H9 (cell line): ENCODE results near the gene TMX1. TPM values are rescaled to one million over a fixed set of nuclear protein-coding genes. Genes with fewer than 3 reads are reported as not detected.

Source experiments
- DNase-seq: peaks from one replicate; pipeline ENCODE4 v3.0.0-alpha.2; 2017
- H2AFZ ChIP-seq: one replicate; pipeline ENCODE4 v1.6.1; 2013; ENCODE audit warnings: mild to moderate bottlenecking, low read length, control low read depth, moderate library complexity
- H2AK5ac ChIP-seq: 2 replicates; pipeline ENCODE4 v1.6.1; 2013; ENCODE audit warnings: low read length, control low read depth, mixed read lengths; ENCODE audit not compliant: insufficient read length
- H2BK120ac ChIP-seq: one replicate; pipeline ENCODE4 v1.6.1; 2013; ENCODE audit warnings: low read depth, mild to moderate bottlenecking, low read length, control low read depth, inconsistent platforms; ENCODE audit not compliant: poor library complexity, severe bottlenecking
- H2BK12ac ChIP-seq: 2 replicates; pipeline ENCODE4 v1.6.1; 2013; ENCODE audit warnings: low read length, control low read depth, mixed read lengths, low read depth; ENCODE audit not compliant: insufficient read length
- H2BK15ac ChIP-seq: 2 replicates; pipeline ENCODE4 v1.6.1; 2013; ENCODE audit warnings: low read depth, low read length, control low read depth
- H2BK20ac ChIP-seq: one replicate; pipeline ENCODE4 v1.6.1; 2013; ENCODE audit warnings: low read depth, mild to moderate bottlenecking, low read length, control low read depth, inconsistent platforms; ENCODE audit not compliant: poor library complexity, severe bottlenecking
- H2BK5ac ChIP-seq: 2 replicates; pipeline ENCODE4 v1.6.1; 2013; ENCODE audit warnings: low read length, control low read depth, mixed read lengths; ENCODE audit not compliant: insufficient read length
- H3K14ac ChIP-seq: 2 replicates; pipeline ENCODE4 v1.6.1; 2013; ENCODE audit warnings: low read length, control low read depth; ENCODE audit not compliant: insufficient read depth
- H3K18ac ChIP-seq: 2 replicates; pipeline ENCODE4 v1.6.1; 2013; ENCODE audit warnings: low read depth, mild to moderate bottlenecking, mixed read lengths, low read length, control low read depth; ENCODE audit not compliant: insufficient read length
- H3K23ac ChIP-seq: 2 replicates; pipeline ENCODE4 v1.6.1; 2013; ENCODE audit warnings: low read length, control low read depth, mixed read lengths, low read depth; ENCODE audit not compliant: insufficient read length
- H3K23me2 ChIP-seq: 2 replicates; pipeline ENCODE4 v1.6.1; 2013; ENCODE audit warnings: low read depth, mild to moderate bottlenecking, mixed read lengths, low read length, control low read depth; ENCODE audit not compliant: insufficient read length, poor library complexity, severe bottlenecking
- H3K27ac ChIP-seq: 2 replicates; pipeline ENCODE4 v1.5.1; 2013; ENCODE audit warnings: low read length, control low read depth, mixed read lengths, low read depth; ENCODE audit not compliant: insufficient read length
- H3K27me3 ChIP-seq: 2 replicates; pipeline ENCODE4 v1.6.1; 2013; ENCODE audit warnings: low read length, control low read depth, inconsistent platforms; ENCODE audit not compliant: insufficient read depth
- H3K4ac ChIP-seq: 2 replicates; pipeline ENCODE4 v1.6.1; 2013; ENCODE audit warnings: low read depth, mild to moderate bottlenecking, control low read depth, inconsistent platforms, low read length, moderate library complexity
- H3K4me1 ChIP-seq: 2 replicates; pipeline ENCODE4 v1.6.1; 2013; ENCODE audit warnings: low read length, control low read depth, inconsistent platforms; ENCODE audit not compliant: insufficient read depth
- H3K4me2 ChIP-seq: 2 replicates; pipeline ENCODE4 v1.6.1; 2013; ENCODE audit warnings: low read length, control low read depth, mixed read lengths; ENCODE audit not compliant: insufficient read length, insufficient read depth
- H3K56ac ChIP-seq: 2 replicates; pipeline ENCODE4 v1.6.1; 2013; ENCODE audit warnings: low read depth, mild to moderate bottlenecking, mixed read lengths, low read length, control low read depth; ENCODE audit not compliant: insufficient read length
- H3K79me1 ChIP-seq: 2 replicates; pipeline ENCODE4 v1.6.1; 2013; ENCODE audit warnings: low read depth, mild to moderate bottlenecking, moderate library complexity, low read length, control low read depth, inconsistent platforms; ENCODE audit not compliant: insufficient read depth, poor library complexity, severe bottlenecking
- H3K79me2 ChIP-seq: 2 replicates; pipeline ENCODE4 v1.6.1; 2013; ENCODE audit warnings: low read length, control low read depth, inconsistent platforms; ENCODE audit not compliant: insufficient read depth
- H3K9ac ChIP-seq: 2 replicates; pipeline ENCODE4 v1.6.1; 2013; ENCODE audit warnings: low read length, control low read depth, mixed read lengths; ENCODE audit not compliant: insufficient read length; ENCODE audit errors: extremely low read depth
- H3K9me3 ChIP-seq: one replicate; pipeline ENCODE4 v1.6.1; 2013; ENCODE audit warnings: low read depth, low read length, inconsistent platforms; ENCODE audit not compliant: control insufficient read depth
- H3T11ph ChIP-seq: one replicate; pipeline ENCODE4 v1.6.1; 2013; ENCODE audit warnings: mild to moderate bottlenecking, low read length, control low read depth, inconsistent platforms
- H4K20me1 ChIP-seq: one replicate; pipeline ENCODE4 v1.6.1; 2013; ENCODE audit not compliant: control insufficient read depth, insufficient read length, insufficient read depth
- H4K5ac ChIP-seq: 2 replicates; pipeline ENCODE4 v1.6.1; 2013; ENCODE audit warnings: low read depth, mild to moderate bottlenecking, mixed read lengths, low read length, control low read depth; ENCODE audit not compliant: insufficient read length
- H4K8ac ChIP-seq: replicated peaks from 2 replicates; pipeline ENCODE4 v1.6.1; 2013; ENCODE audit warnings: low read length, control low read depth, mixed read lengths, low read depth; ENCODE audit not compliant: insufficient read length
- H4K91ac ChIP-seq: 2 replicates; pipeline ENCODE4 v1.6.1; 2013; ENCODE audit warnings: low read depth, mild to moderate bottlenecking, moderate library complexity, mixed read lengths, low read length, control low read depth; ENCODE audit not compliant: insufficient read length
- H3K27ac Mint-ChIP-seq, 3 experiments: 2 replicates in 2 of 3; 3 replicates in 1 of 3; pipeline ENCODE4 v1.8.0; 2020 to 2021; ENCODE audit warnings: mixed read lengths in 3 of 3, mild to moderate bottlenecking in 1 of 3, moderate library complexity in 1 of 3
- H3K27me3 Mint-ChIP-seq: 2 replicates; pipeline ENCODE4 v1.8.0; 2021; ENCODE audit warnings: low read depth, mild to moderate bottlenecking, moderate library complexity, mixed read lengths
- H3K36me3 Mint-ChIP-seq, 3 experiments: 2 replicates in 2 of 3; 3 replicates in 1 of 3; pipeline ENCODE4 v1.8.0; 2020 to 2021; ENCODE audit warnings: low read depth in 3 of 3, mixed read lengths in 3 of 3; ENCODE audit not compliant: insufficient read depth in 1 of 3
- H3K4me1 Mint-ChIP-seq, 2 experiments: 2 replicates each; pipeline ENCODE4 v1.8.0; 2020; ENCODE audit warnings: mixed read lengths in 2 of 2
- H3K4me3 Mint-ChIP-seq, 2 experiments: 2 replicates in 1 of 2; 3 replicates in 1 of 2; pipeline ENCODE4 v1.8.0; 2020 to 2021; ENCODE audit warnings: mild to moderate bottlenecking in 2 of 2, mixed read lengths in 2 of 2, moderate library complexity in 1 of 2
- H3K9me3 Mint-ChIP-seq, 2 experiments: 2 replicates in 1 of 2; 3 replicates in 1 of 2; pipeline ENCODE4 v1.8.0; 2020; ENCODE audit warnings: mild to moderate bottlenecking in 2 of 2, mixed read lengths in 2 of 2, moderate library complexity in 1 of 2
- WGBS: extraction: QIAGEN DNeasy Blood & Tissue Kit; methylation state at CpG from one replicate; pipeline ENCODE4 v1.1.7; 2013; ENCODE audit warnings: missing lambda C conversion rate, low lambda C conversion rate, mixed read lengths; ENCODE audit not compliant: insufficient read length; ENCODE audit errors: extremely low coverage; 5-methylcytosine and 5-hydroxymethylcytosine counted together
- total RNA-seq: library from RNA; stranded (reverse); gene quantifications from 2 replicates; pipeline ENCODE4 v1.2.1, GENCODE V29; 2021
- TF ChIP-seq, protein P1 (sequence below): fragments of 200-600 bp; sonication (generic); conservative IDR thresholded peaks from 3 replicates; pipeline ENCODE4 v1.8.0; 2021; ENCODE audit warnings: antibody characterized with exemption, mild to moderate bottlenecking

TMX1 gene
- total RNA-seq, 1 experiment from 2014 or later: 83.5 TPM

- no peaks in the 10 kb centered on the region for H3K27me3 ChIP-seq
- no peaks in the 10 kb centered on the region for H3K23me2 ChIP-seq
- no peak overlapping the region for H2AFZ ChIP-seq
- no peak overlapping the region for H2AK5ac ChIP-seq
- no peak overlapping the region for H3K18ac ChIP-seq
- no peak overlapping the region for H3K23ac ChIP-seq
- no peak overlapping the region for H4K91ac ChIP-seq
- H4K5ac ChIP-seq: no peak overlapping the region
- H3K27me3 Mint-ChIP-seq: no peaks in the 10 kb centered on the region
- peak overlapping the region in 1 of 3 experiments; percentile 54; a peak in 1 of 7 replicates for H3K27ac Mint-ChIP-seq
- H3K4ac ChIP-seq: no peak overlapping the region
- H3K9me3 Mint-ChIP-seq: no peaks in the 10 kb centered on the region
- no peaks in the 10 kb centered on the region for H3K79me2 ChIP-seq
- no peaks in the 10 kb centered on the region for H4K20me1 ChIP-seq
- no peaks in the 10 kb centered on the region for H3K9me3 ChIP-seq
- H3K4me3 Mint-ChIP-seq: no peak overlapping the region
- no CpG with 5 or more reads among the region's 4 CpGs for WGBS
- H3K4me1 Mint-ChIP-seq: no peaks in the 10 kb centered on the region
- H3K9ac ChIP-seq: no peak overlapping the region
- no peak overlapping the region for H3T11ph ChIP-seq
- no peak overlapping the region for H2BK15ac ChIP-seq
- no peak overlapping the region for H2BK5ac ChIP-seq
- no peak overlapping the region for H3K4me2 ChIP-seq
- no peak overlapping the region for H3K56ac ChIP-seq
- TF ChIP-seq, protein P1, sequence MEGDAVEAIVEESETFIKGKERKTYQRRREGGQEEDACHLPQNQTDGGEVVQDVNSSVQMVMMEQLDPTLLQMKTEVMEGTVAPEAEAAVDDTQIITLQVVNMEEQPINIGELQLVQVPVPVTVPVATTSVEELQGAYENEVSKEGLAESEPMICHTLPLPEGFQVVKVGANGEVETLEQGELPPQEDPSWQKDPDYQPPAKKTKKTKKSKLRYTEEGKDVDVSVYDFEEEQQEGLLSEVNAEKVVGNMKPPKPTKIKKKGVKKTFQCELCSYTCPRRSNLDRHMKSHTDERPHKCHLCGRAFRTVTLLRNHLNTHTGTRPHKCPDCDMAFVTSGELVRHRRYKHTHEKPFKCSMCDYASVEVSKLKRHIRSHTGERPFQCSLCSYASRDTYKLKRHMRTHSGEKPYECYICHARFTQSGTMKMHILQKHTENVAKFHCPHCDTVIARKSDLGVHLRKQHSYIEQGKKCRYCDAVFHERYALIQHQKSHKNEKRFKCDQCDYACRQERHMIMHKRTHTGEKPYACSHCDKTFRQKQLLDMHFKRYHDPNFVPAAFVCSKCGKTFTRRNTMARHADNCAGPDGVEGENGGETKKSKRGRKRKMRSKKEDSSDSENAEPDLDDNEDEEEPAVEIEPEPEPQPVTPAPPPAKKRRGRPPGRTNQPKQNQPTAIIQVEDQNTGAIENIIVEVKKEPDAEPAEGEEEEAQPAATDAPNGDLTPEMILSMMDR: no peak
- no peak overlapping the region for H2BK12ac ChIP-seq
- no peak overlapping the region for H4K8ac ChIP-seq
- peaks cover 63 to 88% (median 88%) of the 10 kb centered on the region in 3 experiments for H3K36me3 Mint-ChIP-seq
- no peak overlapping the region for H2BK120ac ChIP-seq
- H3K14ac ChIP-seq: no peak overlapping the region
- DNase-seq: no peak
- H3K4me1 ChIP-seq: no peaks in the 10 kb centered on the region
- H2BK20ac ChIP-seq: no peak overlapping the region
- no peaks in the 10 kb centered on the region for H3K79me1 ChIP-seq
- H3K27ac ChIP-seq: no peak overlapping the region
These were observed 11.4 kb downstream of the TMX1 start for GRCh38 chr14:51251486-51251885.
